GM19395 (cell line): ENCODE measurements around the gene GPLD1.
"Not testable (repeated sequence)": the region's sequence is repeated elsewhere in the genome, so short reads cannot be mapped to it uniquely, and the experiment has no call there.

Source experiments
- ATAC-seq: cut with Tn5 transposase; IDR thresholded peaks from one replicate; pipeline ENCODE4 v1.9.1; 2021; ENCODE audit warnings: mild to moderate bottlenecking, moderate library complexity; ENCODE audit not compliant: unreplicated experiment

GPLD1 gene

DNA sequence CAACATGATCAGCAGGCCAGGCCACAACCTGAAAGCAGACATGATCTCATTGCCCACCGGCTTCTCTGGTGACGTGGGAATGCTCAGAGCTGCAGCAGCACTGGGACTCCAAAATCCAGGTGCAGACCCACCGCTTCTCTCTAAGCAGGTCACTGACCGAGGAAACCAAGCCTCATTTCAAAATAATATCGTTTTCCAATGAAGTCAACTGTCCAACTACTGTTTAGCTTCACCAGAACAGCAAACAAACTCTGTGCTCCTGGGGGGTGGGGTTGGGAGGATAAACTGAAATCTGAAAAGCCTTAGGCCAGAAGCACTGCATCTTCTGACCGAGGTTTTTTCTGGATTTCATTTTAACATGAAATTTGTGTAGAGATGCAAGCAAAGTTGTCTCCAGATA is at the start of gene GPLD1:
TSS of gene GPLD1 (minus strand) at position 109 of the 400 bp plus-strand sequence. CDS start at position 42, 67 bp downstream.
- ATAC-seq: no peak

DNA sequence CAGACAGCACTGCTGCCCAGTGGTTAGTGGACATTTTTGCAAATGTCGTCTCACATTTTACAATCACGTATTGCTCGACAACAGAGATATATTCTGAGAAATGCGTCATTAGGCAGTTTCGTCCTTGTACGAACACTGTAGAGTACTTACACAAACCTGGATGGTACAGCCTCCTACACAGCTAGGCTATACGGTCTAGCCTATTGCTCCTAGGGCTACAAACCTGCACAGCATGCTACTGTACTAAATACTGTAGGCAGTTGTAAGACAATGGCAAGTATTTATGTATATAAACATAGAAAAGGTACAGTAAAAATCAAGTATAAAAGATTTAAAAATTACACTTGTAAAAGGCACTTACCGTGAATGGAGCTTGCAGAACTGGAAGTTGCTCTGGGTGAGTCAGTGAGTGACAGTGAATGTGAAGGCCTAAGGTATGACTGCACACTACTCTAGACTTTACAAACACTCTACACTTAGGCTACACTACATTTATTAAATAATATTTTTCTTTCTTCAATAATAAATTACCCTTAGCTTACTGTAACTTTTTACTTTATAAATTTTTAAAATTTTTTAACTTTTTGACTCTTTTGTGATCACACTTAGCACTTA is 48.5 kb upstream of the GPLD1 start:
- no peak for ATAC-seq

DNA sequence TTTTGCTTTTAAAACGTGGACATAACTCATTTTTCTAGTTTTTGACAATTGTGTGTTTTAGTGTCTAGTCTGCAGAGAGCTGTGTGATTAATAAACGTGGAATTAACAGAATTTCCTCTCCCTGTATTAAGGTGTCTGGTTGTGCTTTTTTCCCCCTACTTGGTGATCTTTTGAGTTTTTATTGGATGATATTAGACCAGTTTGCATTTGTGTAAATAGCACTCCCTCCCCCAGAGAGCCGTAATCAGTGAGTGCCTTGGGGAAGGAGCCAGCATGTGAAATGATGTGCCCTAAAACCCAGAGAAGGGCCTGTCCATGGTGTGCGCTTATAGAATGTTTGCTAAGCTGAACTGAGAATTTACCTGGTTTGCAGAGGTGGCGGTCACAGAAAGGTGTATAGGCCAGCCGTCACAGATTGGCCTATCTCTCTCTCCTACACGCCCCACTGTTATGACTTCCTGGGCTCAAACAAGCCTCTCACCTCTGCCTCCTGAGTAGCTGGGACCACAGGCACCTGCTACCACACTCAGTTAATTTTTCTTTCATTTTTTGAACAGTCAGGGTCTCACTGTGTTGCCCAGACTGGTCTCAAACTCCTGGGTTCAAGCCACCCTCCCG is 47.8 kb upstream of the GPLD1 start:
- no peak for ATAC-seq

DNA sequence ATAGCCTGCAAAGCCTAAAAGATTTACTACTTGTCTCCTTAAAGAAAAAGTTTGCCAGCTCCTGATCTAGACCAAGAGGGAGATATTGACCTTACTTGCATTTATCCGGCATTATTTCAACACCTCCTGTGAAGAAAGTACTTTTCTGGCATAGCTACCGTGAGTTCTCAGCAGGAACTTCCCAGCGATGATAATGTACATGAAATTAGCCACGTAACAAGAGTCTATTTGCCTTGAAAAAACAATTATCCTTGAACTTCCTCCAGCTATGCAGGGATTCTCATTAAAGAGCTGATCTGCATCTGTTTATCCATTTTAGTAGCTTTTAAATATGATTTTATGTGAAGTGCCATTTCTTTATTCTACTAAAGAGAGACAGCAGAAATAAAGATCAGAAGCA is 47.1 kb upstream of the GPLD1 start:
- ATAC-seq: no peak

GRCh38 chr6:24535210-24535609 is 45.8 kb upstream of the GPLD1 start:
- no peak for ATAC-seq

- no peak for ATAC-seq
These were observed 45.0 kb upstream of the GPLD1 start for GRCh38 chr6:24534329-24534728.

GRCh38 chr6:24529985-24530384 is 40.6 kb upstream of the GPLD1 start:
- ATAC-seq: no peak

DNA sequence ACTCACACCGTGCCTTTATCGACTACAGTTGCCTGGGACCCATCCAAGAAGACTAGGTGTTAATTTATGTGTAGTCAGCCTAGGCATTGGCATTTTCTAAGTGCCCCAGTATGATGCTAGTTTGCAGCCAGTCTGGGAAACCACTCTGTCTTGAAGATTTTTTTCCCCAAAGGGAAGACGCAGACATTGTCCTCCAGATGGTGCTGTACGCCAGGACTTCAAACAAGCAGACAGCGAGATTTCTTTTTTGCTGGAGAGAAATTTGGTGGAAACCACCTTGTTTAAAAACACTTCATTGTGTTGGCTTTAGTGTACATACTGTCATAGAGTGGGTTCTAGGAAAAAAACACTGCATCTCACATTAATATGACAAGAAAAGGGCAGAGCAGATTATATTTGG is 35.4 kb upstream of the GPLD1 start:
- no peak for ATAC-seq

GRCh38 chr6:24524329-24524728 is 35.0 kb upstream of the GPLD1 start:
- no peak for ATAC-seq

GRCh38 chr6:24522228-24523176 is 33.1 kb upstream of the GPLD1 start:
- peak; percentile 41 for ATAC-seq

DNA sequence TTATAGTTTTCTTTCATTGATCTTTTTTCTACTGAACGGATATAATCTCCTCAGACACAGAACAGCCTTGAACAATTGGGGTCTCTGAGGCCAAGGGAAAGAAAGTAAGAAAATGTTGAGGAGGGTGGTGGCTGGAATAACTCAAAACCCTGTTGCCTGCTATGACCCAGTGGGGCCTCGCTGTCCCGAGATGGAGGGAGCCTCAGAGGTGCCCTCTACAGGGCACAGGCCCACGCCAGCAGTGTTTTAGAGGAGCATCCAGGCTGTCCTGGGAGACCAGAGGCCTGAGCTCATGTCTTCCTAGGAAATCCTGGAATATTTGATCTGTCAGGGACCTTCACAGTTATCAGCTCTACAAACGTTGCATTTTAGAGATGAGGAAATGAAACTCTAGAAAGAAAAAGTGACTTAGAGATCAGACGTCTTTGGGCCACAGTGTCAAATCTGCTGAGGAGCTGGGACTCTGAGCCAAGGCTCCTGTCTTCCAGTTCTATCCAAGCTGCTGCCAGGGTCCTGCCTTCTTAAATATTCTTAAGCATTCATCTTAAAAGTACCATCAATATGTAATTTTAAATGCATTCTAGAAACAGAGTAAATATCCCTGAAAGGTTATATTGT is 31.7 kb upstream of the GPLD1 start:
- peak; percentile 46 for ATAC-seq

DNA sequence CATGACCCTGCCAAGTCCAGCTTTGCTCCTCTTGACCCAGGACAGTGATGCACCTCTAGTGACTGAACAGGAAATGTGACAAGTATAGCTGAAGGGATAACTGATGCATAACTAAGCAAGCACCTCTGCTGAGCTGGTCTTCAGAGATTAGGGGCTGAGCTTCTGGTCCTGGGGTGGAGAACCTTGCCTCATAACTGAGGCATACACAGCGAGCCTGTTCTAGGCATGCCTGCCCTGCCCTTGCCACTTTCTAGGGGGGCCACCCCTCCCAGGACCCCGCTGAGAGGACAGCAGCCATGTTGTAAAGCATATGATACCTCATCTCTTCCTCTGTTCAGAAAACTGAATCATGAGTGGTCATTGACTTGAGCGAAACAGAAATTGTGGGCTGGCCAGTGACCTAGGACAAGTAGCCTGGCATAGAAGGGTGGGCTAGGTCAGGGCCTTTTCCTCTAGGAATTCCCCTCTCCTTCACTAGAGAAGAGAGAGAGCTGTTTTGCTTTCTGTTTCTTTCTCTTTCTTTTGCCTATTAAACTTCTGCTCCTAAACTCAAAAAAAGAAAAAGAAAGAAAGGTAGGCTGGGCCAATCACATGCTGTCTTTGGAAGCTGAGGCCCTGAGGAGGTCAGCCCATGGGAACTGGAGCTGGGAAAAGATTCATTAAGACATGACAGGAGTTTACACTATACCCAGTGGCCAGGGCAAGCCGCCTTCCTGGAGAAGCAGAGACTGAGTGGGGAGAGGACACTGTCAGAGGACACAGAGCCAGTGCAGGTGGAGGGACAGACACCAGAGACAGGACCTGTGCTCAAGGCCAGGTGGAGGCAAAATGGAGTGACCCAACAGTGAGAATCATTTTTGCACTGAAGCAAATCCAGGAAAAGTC is 28.5 kb upstream of the GPLD1 start:
- ATAC-seq: peak; percentile 84

- ATAC-seq: no peak
These were observed 24.2 kb upstream of the GPLD1 start for GRCh38 chr6:24513602-24514001.

DNA sequence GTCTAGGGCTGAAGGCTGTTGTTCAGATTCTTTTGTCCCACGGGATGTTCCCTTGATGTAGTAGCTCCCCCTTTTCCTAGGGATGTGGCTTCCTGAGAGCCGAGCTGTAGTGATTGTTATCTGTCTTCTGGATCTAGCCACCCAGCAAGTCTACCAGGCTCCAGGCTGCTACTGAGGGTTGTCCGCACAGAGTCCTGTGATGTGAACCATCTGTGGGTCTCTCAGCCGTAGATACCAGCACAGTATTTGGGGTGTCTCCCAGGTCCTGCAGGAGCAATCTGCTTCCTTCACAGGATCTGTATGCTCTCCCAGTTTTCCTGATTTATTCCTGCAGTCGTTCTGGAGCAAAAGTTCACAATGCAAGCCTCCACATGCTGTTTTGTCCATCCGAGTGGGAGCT is 22.6 kb upstream of the GPLD1 start:
- ATAC-seq: not testable (repeated sequence)

DNA sequence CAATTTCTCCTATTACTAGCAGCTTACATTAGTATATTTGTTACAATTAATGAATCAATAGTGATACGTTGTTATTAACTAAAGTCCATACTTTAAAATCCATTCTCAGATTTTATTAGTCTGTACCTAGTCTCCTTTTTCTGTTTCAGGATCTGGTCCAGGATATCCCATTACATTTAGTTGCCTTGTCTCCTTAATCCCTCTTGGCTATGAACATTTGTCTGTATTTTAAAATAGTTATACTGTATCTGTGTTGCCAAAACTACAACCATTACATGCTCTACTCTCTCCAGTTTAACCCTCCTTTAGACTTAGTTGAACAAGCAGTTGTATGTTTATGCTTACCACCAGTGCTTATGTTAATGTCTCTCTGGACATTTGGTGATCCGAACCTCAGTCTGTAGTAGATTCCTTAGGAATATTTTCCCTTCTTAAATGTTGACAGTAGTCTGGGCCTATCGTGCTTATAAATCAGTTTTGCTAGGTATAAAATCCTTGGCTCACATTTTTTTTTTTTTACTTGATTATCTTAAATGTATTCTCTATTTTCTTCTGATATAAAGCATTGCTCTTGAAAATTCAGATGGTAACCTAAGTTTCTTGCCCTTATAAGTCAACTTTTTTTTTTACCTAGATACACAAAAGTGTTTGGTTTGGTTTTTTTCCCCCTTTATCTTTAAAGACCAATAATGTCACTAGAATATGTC is 17.6 kb upstream of the GPLD1 start:
- ATAC-seq: no peak

DNA sequence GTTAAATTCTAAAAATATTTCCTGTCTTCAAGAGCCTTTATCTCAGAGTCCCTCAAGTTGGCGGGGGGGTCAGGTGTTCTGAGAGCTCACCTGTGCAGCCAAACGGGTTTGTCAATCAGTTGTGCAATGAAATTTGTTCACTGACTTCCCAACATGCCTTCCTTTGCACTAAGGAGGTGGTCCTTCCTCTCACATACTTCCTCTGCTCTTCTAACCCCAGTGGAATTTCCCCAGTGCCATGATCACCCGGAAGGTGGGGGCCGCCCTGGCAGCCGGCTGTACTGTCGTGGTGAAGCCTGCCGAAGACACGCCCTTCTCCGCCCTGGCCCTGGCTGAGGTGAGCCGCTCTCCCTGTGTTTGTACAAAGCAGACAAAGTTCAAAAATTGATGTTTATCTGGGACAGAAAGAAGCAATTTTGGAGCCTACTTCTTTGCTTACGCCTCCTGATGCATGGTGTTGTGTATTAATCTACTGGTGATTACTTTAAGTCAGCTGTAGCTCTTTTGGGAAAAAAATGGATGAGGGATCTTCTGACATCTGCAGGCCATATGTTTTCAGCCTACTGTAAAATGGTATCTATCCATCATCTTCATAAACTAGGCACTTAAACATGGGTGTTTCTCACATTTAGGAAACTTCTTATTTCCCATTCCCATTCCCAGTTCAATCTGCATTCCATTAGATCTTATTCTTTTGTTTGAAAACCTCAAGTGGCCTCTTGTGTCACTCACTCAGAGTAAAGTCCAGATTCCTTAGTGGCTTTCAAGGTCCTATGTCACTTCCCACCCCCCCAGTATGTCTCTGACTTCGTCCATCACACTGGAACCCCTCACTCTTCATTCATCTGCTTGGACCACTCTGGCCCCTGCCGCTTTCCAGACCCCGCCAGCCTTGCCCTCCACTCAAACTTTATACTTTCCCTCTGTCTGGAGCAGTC is 15.5 kb upstream of the GPLD1 start:
- ATAC-seq: no peak

GRCh38 chr6:24504287-24504648 is 14.9 kb upstream of the GPLD1 start:
- no peak for ATAC-seq

- no peak for ATAC-seq
These were observed 12.5 kb upstream of the GPLD1 start for GRCh38 chr6:24501914-24502313.

DNA sequence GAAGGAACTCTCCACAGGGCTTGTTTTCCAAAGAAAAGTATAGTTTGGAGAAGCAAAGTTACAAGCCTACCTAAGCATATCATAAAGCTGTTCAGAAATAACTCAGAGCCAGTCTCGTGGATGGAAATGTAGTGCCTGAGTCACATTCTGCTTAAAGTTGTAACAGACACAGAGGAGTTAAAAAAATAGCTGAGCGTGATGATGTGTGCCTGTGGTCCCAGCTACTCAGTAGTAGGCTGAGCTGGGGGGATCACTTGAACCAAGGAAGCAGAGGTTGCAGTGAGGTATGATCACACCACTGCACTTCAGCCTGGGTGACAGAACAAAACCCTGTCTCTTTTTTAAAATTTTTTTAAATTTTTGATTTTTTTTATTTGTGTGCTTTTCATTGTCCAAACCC is 12.0 kb upstream of the GPLD1 start:
- ATAC-seq: no peak
